Measurements from ENCODE around the gene PI4K2A. TPM values are rescaled to one million over a fixed set of nuclear protein-coding genes. Genes with fewer than 3 reads are reported as not detected.

PI4K2A gene
- polyA plus RNA-seq, 1 donor from 2014 or later = 14.4 TPM

DNA sequence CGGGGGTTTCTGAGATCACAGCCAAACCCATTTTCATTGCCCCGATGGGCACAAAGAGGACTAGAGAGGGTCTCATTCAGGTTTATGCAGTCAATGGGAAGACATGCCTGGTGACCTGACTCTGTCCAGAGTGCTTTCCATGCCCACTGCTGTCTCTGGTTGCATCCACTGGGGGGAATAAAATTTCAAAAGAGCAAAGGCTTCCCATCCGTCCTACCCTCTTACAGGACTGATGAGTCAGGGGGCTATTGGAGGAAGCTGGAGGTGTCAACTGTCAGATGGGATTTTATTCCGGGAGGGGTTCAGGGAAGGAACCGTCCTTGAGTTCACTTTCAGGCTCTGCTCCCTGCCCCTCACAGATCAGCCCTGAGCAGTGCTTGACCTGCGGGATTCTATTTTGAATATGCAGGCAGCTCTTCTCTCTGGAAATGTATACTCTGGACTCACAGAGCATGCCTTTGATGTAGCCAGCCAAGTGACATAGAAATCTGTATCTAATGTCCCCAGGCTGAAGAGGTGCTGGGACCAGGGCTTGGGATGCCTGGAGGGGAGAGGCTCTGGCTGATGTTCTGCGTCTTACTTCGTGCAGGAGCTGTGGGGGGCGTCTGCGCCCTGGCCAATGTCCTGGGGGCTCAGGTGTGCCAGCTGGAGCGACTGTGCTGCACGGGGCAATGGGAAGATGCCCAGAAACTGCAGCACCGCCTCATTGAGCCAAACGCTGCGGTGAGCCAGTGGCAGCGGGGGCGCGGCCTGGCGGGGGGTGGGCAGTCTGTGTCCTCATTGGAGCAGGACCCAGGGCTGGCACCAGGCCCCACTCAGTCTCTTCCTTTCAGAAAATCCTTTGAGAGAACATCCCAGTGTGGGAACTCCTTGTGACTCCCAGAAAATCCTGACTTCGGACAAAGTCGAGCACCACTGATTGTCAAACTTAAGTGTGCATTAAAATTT, 38.9 kb upstream of the PI4K2A start:
- Histone ChIP-seq H3K9ac (ENCODE audit: low read length) (no peak overlapping the region), H3K27ac (ENCODE audit: low read length) (no peak overlapping the region), H3K27me3 (ENCODE audit: insufficient read depth, low read depth, low read length) (no peaks in the 10 kb centered on the region), H3K9me3 (ENCODE audit: low read length) (no peaks in the 10 kb centered on the region), H3F3A (ENCODE audit: insufficient read depth, low read length, poor library complexity, severe bottlenecking) (no peaks in the 10 kb centered on the region), H3K4me3 (ENCODE audit: low read length) (no peak overlapping the region), H4K20me1 (ENCODE audit: insufficient read depth) (no peaks in the 10 kb centered on the region), H2AFZ (ENCODE audit: low read depth, low read length) (no peak overlapping the region), H3K36me3 (ENCODE audit: insufficient read depth, low read length) (no peaks in the 10 kb centered on the region), H3K9me2 (ENCODE audit: insufficient read depth, low read length) (no peaks in the 10 kb centered on the region), H3K4me2 (ENCODE audit: low read length) (no peak overlapping the region), H3K79me2 (replicated peaks; ENCODE audit: insufficient read depth, low read length) (no peaks in the 10 kb centered on the region)
- TF ChIP-seq TAF1 (IDR thresholded peaks at IDR 0.05; ENCODE audit: low read depth) = no peak
- no peak for TF ChIP-seq RAD21 (conservative IDR thresholded peaks at IDR 0.05)
- TF ChIP-seq EZH2 (IDR thresholded peaks at IDR 0.05; ENCODE audit: borderline replicate concordance, insufficient read depth, low read length, poor library complexity, severe bottlenecking) = no peak
- no peak for TF ChIP-seq SMC3 (conservative IDR thresholded peaks at IDR 0.05; ENCODE audit: poor library complexity)
- no peak for TF ChIP-seq POLR2AphosphoS5 (IDR thresholded peaks at IDR 0.05)
- TF ChIP-seq CTCF (IDR thresholded peaks at IDR 0.05; ENCODE audit: poor library complexity, severe bottlenecking) = no peak
- no peak for TF ChIP-seq MXI1 (conservative IDR thresholded peaks at IDR 0.05; ENCODE audit: poor library complexity, severe bottlenecking)
- no peak for TF ChIP-seq EP300 (conservative IDR thresholded peaks at IDR 0.05; ENCODE audit: poor library complexity, severe bottlenecking)
- TF ChIP-seq, protein P1, sequence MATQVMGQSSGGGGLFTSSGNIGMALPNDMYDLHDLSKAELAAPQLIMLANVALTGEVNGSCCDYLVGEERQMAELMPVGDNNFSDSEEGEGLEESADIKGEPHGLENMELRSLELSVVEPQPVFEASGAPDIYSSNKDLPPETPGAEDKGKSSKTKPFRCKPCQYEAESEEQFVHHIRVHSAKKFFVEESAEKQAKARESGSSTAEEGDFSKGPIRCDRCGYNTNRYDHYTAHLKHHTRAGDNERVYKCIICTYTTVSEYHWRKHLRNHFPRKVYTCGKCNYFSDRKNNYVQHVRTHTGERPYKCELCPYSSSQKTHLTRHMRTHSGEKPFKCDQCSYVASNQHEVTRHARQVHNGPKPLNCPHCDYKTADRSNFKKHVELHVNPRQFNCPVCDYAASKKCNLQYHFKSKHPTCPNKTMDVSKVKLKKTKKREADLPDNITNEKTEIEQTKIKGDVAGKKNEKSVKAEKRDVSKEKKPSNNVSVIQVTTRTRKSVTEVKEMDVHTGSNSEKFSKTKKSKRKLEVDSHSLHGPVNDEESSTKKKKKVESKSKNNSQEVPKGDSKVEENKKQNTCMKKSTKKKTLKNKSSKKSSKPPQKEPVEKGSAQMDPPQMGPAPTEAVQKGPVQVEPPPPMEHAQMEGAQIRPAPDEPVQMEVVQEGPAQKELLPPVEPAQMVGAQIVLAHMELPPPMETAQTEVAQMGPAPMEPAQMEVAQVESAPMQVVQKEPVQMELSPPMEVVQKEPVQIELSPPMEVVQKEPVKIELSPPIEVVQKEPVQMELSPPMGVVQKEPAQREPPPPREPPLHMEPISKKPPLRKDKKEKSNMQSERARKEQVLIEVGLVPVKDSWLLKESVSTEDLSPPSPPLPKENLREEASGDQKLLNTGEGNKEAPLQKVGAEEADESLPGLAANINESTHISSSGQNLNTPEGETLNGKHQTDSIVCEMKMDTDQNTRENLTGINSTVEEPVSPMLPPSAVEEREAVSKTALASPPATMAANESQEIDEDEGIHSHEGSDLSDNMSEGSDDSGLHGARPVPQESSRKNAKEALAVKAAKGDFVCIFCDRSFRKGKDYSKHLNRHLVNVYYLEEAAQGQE (IDR thresholded peaks at IDR 0.05; ENCODE audit: borderline replicate concordance) = no peak

DNA sequence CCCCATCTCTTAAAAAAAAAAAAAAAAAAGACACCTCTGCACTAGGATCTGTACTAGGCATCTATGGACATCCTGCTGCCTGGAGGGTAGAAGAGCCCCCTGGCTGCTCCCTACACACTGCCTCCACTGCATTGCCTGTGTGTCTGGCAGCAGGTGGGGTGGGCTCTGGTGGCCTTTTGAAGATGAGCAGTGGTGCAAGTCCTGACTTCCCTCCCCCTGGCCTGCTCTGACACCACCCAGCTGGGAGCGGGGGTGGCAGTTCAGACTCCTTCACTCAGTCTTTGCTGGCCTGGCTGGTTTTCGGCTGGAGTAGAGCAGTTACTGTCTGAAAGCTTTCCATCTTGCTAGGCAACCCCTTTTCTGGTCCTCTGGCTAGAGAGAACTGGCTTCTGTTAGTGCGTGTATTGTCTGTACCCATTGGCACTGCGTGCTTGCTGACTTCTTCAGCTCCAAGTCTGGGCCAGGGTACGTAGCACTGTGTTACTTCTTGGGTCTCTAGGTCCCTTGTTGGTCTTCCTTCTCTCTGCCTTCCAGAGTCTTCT, 33.3 kb upstream of the PI4K2A start:
- Histone ChIP-seq H3K27ac (ENCODE audit: low read length) (no peak overlapping the region), H3K27me3 (ENCODE audit: insufficient read depth, low read depth, low read length) (no peaks in the 10 kb centered on the region), H3K9me3 (ENCODE audit: low read length) (no peaks in the 10 kb centered on the region), H4K20me1 (ENCODE audit: insufficient read depth) (no peaks in the 10 kb centered on the region), H3K9me2 (ENCODE audit: insufficient read depth, low read length) (no peaks in the 10 kb centered on the region), H3K4me2 (ENCODE audit: low read length) (no peak overlapping the region), H3K79me2 (replicated peaks; ENCODE audit: insufficient read depth, low read length) (no peaks in the 10 kb centered on the region), H3K9ac (ENCODE audit: low read length) (no peak overlapping the region), H2AFZ (ENCODE audit: low read depth, low read length) (no peak overlapping the region), H3K36me3 (ENCODE audit: insufficient read depth, low read length) (no peaks in the 10 kb centered on the region), H3K4me3 (ENCODE audit: low read length) (no peak overlapping the region), H3F3A (ENCODE audit: insufficient read depth, low read length, poor library complexity, severe bottlenecking) (no peaks in the 10 kb centered on the region)
- TF ChIP-seq RAD21 (conservative IDR thresholded peaks at IDR 0.05) = no peak

Data from neural cell (in vitro differentiated cells).